Measurements from ENCODE around the gene IL1RAPL2.
"Not testable (repeated sequence)": the region's sequence is repeated elsewhere in the genome, so short reads cannot be mapped to it uniquely, and the experiment has no call there.

IL1RAPL2 gene

GRCh38 chrX:105775679-105776078 lies 1209.7 kb downstream of the IL1RAPL2 start:
- TF ChIP-seq, protein P1, sequence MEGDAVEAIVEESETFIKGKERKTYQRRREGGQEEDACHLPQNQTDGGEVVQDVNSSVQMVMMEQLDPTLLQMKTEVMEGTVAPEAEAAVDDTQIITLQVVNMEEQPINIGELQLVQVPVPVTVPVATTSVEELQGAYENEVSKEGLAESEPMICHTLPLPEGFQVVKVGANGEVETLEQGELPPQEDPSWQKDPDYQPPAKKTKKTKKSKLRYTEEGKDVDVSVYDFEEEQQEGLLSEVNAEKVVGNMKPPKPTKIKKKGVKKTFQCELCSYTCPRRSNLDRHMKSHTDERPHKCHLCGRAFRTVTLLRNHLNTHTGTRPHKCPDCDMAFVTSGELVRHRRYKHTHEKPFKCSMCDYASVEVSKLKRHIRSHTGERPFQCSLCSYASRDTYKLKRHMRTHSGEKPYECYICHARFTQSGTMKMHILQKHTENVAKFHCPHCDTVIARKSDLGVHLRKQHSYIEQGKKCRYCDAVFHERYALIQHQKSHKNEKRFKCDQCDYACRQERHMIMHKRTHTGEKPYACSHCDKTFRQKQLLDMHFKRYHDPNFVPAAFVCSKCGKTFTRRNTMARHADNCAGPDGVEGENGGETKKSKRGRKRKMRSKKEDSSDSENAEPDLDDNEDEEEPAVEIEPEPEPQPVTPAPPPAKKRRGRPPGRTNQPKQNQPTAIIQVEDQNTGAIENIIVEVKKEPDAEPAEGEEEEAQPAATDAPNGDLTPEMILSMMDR (IDR thresholded peaks at IDR 0.05; ENCODE audit: low read depth, low read length, missing control alignments) = no peak
- no peak for DNase-seq
- Histone ChIP-seq H3K4me3 (ENCODE audit: low read depth, low read length) (no peak overlapping the region), H3K36me3 (replicated peaks) (no peaks in the 10 kb centered on the region), H3K27ac (no peak overlapping the region), H3K27me3 (replicated peaks) (no peaks in the 10 kb centered on the region)
- in situ Hi-C loops (cut with HindIII; ENCODE audit: low pct_ligation_motif_present, low sequenced_read_pairs) = no loop called here

GRCh38 chrX:105781804-105782203 lies 1215.8 kb downstream of the IL1RAPL2 start:
- TF ChIP-seq, protein P1 (IDR thresholded peaks at IDR 0.05; ENCODE audit: low read depth, low read length, missing control alignments) = no peak
- in situ Hi-C loops (cut with HindIII; ENCODE audit: low pct_ligation_motif_present, low sequenced_read_pairs) = no loop called here

DNA sequence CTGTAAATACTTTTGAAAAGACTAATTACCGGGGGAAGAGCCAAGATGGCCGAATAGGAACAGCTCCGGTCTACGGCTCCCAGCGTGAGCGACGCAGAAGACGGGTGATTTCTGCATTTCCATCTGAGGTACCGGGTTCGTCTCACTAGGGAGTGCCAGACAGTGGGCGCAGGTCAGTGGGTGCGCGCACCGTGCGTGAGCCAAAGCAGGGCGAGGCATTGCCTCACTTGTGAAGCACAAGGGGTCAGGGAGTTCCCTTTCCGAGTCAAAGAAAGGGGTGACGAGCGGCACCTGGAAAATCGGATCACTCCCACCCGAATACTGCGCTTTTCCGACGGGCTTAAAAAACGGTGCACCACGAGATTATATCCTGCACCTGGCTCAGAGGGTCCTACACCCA lies 1230.9 kb downstream of the IL1RAPL2 start:
- H3K27me3 ChIP-seq (replicated peaks); H3K27ac ChIP-seq; H3K36me3 ChIP-seq (replicated peaks); in situ Hi-C loops (cut with HindIII; ENCODE audit: low pct_ligation_motif_present, low sequenced_read_pairs); DNase-seq; H3K4me3 ChIP-seq (ENCODE audit: low read depth, low read length): not testable (repeated sequence)

More at GRCh38 chrX:105781804-105782203, 1215.8 kb downstream of the IL1RAPL2 start:
- DNase-seq = no peak
- no peak overlapping the region for H3K4me3 ChIP-seq (ENCODE audit: low read depth, low read length)
- no peaks in the 10 kb centered on the region for H3K27me3 ChIP-seq (replicated peaks)
- no peak overlapping the region for H3K27ac ChIP-seq
- no peaks in the 10 kb centered on the region for H3K36me3 ChIP-seq (replicated peaks)

- in situ Hi-C loops (cut with HindIII; ENCODE audit: low pct_ligation_motif_present, low sequenced_read_pairs) = no loop called here
- Histone ChIP-seq H3K27ac (no peak overlapping the region), H3K4me3 (ENCODE audit: low read depth, low read length) (no peak overlapping the region), H3K36me3 (replicated peaks) (no peaks in the 10 kb centered on the region), H3K27me3 (replicated peaks) (no peaks in the 10 kb centered on the region)
- no peak for DNase-seq
- TF ChIP-seq, protein P1 (IDR thresholded peaks at IDR 0.05; ENCODE audit: low read depth, low read length, missing control alignments) = no peak
These were observed 1237.9 kb downstream of the IL1RAPL2 start for GRCh38 chrX:105803891-105804290.

GRCh38 chrX:105805655-105806054 lies 1239.7 kb downstream of the IL1RAPL2 start:
- in situ Hi-C loops (cut with HindIII; ENCODE audit: low pct_ligation_motif_present, low sequenced_read_pairs); H3K27ac ChIP-seq; H3K4me3 ChIP-seq (ENCODE audit: low read depth, low read length); DNase-seq; H3K36me3 ChIP-seq (replicated peaks); H3K27me3 ChIP-seq (replicated peaks): not testable (repeated sequence)

DNA sequence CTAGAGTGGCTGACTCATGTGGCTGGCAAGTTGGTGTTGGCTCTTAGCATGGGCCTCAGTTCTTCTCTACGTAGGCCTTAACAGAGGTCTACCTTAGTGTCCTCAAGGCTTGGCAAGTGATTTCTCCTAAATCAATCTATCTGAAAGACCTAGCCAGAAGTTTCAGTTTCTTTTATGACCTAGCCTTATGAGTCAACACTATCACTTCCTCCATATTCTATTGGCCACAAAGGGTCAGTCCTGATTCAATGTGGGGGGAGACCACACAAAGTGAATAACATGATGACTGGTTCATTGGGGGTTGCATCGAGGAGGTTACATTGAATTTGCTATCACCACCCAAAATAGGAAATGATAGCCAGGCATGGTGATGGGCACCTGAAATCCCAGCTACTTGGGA lies 1250.5 kb downstream of the IL1RAPL2 start:
- no peaks in the 10 kb centered on the region for H3K27me3 ChIP-seq (replicated peaks)
- H3K36me3 ChIP-seq (replicated peaks) = no peaks in the 10 kb centered on the region
- in situ Hi-C loops (cut with HindIII; ENCODE audit: low pct_ligation_motif_present, low sequenced_read_pairs) = no loop called here
- DNase-seq = no peak
- H3K4me3 ChIP-seq (ENCODE audit: low read depth, low read length) = no peak overlapping the region
- H3K27ac ChIP-seq = no peak overlapping the region
- TF ChIP-seq, protein P1 (IDR thresholded peaks at IDR 0.05; ENCODE audit: low read depth, low read length, missing control alignments) = no peak
